Right forelimb (tissue), 1 donor: Measurements from ENCODE around the gene MACF1.

Experiments used
- DNase-seq: peaks from one replicate; pipeline ENCODE4 v3.0.0-alpha.2; 2018

Gene MACF1

GRCh38 chr1:39214998-39215873 is 10.7 kb downstream of the MACF1 start:
- no peak for DNase-seq

- DNase-seq, result no peak
Measured at GRCh38 chr1:39216771-39217170, 12.3 kb downstream of the MACF1 start.

DNA sequence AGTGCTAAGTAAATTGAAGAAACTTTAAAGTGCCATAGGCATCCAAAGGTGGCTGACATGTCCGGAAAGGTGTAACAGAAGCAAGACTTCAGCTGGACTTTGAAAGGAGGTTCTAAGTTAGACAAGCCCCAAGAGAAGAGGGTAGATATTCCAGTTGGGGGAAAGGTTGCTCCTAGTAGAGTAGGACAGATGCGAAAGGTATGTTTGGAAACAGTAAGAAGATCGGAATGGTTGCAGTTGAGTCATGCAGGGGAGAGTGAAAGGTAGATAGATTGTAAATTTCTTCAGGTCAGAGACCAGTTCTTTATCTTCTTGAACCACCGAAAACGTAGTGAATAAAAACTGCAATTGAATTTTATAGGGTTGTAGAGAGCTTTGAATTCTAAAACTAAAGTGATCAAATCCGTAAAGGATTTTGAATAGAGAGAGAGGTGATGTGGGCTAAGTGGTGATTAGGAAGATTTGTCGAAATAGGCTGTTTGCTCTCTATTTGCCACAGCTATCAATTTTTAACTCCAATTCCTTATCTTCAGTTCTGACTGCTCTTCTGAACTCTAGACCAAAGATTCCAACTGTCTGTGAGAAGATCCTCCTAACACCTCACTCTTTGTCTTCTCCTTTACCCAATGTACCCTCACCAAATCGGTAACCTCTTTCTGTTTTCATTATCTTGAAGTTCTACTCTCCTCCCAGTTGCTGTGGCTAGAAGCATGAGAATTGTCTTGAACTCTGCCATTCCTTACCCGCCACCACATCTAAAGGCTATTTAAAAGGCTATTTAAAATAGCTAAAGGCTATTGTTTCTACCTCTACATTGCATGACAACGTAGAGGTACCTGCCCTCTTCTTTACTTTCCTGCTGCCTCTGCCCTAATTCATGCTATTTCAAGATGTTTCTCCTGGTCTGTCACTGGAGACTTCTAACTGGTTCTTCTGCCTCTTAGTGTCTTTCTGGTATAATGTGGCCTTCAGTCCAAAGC is 16.7 kb downstream of the MACF1 start:
- no peak for DNase-seq

DNA sequence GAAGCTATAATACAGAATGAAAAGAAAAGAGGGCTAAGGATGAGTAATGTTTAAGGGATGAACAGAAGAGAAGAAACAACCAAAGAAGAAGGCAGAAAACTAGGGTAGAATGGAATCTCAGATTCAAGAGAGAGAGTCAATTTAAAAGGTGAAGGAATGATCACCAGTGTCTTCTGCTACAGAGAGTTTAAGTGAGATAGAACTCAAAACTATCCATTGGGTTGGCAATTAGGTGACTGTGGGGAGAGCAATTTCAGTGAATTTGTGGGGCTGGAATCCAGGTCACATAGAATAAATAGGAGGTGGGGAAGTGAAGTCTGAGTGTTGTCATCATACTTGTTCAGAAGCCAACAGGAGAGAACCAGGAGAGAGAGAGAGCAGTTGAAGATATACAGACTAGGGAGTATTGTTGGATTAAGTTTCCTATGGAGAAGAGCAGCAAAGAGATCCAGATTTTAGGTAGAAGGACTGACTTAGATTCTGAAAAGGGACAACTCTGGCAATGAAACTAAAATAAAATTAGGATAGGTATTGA is 19.9 kb downstream of the MACF1 start:
- no peak for DNase-seq

DNA sequence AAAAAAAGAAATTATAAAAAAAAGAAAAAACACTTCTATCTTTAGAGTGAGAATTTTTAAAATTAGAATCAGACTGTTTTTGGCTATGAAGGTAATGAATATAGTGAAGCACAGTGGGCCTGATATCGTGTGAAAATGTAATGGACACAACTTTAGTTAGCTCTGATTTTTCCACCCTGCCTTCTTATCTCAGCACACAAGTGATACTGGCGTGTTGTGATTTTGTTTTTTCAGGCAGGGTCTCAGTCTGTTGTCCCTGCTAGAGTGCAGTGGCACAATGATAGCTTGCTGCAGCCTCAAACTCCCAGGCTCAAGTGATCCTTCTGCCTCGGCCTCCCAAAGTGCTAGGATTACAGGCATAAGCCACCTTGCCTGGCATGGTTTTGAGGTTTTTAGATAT is 22.3 kb downstream of the MACF1 start:
- no peak for DNase-seq

DNA sequence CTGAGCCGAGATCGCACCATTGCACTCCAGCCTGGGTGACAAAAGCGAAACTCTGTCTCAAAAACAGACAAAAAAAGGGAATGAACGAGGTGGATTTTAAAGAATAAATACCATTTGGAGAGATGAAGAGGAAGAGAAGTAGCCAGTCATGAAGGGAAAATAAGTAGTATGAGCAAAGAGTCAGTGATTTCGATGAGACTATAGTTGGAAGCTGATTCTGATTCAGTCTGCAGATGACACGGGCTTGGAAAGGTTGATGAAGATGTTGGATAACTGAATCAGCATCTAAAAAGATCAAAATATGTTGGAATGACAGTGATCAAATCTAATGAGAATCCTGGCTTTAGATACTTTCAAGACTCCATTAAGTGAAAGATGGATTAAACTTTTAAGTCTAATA is 23.8 kb downstream of the MACF1 start:
- DNase-seq, result no peak

DNA sequence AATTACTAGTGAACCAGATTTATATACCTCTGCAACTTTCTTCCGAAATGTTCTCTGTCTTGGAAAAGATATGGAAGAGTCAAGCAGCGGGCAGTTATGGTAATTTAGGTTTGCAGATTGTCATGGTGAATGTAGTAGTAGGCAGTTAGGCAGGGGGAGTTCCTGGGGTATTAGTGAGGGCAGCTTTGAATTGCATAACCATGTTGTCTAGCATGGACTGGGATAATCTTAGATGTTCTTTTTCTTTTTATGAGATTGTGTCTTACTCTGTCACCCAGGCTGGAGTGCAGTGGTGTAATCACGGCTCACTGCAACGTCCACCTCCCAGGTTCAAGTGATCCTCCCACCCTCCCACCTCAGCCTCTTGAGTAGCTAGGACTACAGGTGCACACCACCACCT is 25.0 kb downstream of the MACF1 start:
- no peak for DNase-seq

DNA sequence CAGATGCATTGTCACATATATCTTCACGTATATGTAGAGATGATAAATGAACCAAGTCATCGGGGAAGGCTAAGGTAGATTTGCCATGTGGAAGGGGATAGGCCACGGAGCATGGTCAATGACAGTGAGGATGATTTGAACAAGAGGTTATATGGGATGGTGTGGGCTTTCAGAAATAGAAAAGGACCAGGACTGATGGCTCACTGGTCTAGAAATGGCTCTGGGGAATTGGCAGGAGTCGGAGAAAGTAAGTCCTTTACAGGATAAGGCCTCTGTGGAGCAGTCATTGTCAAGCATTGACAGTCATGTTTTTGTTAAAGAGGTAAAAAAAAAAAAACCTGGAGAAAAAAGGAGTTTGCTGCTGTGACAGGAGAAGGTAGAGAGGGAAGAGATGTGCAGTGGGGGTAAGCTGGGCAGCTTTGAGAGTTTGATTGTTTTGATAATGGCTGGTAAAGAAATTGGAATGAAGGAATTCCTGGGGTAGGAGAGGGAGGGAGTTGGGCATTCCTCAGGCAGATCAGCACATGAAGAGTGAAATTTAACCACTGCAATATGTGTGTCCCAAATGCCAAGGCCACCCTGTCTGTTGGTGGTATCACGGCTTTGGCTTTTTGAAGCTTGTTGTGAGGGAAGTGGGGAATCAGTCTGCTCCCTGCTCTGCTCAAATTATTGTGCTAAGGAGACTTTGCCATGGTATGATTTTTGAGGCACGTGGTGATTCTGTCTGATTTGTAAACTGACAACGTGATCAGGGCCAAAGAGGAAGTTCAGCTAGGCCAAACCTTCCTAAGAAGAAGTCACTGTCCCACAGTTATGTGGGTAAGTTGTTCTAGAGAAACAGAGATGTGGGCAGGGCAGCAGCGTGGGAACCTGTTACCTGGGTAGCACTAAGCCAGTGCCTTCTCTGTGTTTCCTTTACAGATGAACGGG is 26.0 kb downstream of the MACF1 start:
- no peak for DNase-seq

DNA sequence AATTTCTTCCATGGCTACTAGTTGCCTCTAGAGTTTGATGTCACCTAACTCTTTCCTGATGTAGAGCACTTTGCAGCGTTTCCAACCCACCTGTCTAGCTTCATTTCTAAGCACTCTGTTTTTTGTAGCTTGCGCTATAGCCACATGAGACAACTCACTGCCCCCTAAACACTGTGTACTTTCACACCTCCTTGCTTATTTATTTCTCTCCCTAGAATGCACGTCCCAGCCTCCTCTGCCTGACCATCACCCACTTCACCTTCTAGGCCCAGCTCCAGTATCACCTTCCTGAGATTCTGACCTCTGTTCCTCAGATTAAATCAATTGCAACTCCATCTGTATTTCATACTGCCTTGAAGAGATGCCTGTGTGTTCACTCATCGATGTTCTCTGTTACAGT is 32.5 kb downstream of the MACF1 start:
- DNase-seq, result no peak

DNA sequence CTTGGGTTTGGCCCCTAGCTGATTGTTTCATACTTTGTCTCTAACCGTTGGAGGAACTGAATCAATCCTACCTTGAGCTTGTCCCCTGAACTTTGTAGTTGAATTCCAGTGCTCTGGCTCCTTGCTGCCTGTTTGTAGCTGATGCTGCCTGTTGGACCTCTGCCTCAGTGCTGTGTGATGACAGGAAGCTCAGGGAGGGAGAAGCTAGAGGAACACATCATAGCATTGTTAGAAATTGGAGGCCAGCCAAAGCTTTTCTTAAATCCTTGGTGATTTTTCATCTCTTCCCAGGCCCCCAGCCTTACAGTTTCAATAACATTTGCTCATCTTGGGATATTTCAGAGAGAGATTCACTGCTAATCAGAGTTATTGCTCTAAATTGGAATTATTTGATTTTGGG is 34.0 kb downstream of the MACF1 start:
- DNase-seq, result no peak

GRCh38 chr1:39239968-39240367 is 35.5 kb downstream of the MACF1 start:
- no peak for DNase-seq

DNA sequence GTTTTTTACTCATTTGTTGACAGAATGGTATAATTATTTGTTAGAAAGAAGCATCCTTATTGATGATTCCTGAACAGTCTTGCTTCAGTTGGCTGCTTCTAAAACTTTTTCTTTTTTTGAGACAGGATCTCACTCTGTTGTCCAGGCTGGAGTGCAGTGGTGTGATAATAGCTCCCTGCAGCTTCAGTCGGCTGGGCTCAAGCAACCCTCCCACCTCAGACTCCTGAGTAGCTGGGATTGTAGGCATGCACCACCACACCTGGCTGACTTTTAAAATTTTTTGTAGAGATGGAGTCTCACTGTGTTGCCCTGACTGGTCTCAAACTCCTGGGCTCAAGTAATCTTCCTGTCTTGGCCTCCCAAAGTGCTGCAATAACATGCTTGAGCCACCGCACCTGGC is 38.8 kb downstream of the MACF1 start:
- DNase-seq, result no peak

GRCh38 chr1:39250460-39251240 is 46.2 kb downstream of the MACF1 start:
- no peak for DNase-seq

DNA sequence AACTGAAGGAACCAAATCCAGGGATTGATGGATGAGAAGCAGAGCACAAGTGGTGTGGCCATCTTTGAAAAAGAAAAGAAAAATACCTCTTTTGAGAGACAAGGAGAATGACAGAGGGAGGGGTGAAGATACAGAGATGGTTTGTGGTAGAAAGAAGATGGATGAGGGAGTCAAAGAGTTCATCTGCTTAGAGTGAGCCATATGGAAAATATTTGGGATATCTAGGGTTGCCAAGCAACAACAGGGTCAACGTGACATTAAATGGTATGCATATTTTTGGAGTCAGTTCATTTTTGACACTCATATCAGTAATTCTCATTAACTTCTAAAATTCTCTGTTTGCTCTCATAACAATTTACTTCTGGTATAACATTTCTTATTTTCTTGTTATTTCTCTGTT is 50.7 kb downstream of the MACF1 start:
- no peak for DNase-seq

GRCh38 chr1:39258146-39258924 is 53.8 kb downstream of the MACF1 start:
- DNase-seq, result peak; percentile 74

DNA sequence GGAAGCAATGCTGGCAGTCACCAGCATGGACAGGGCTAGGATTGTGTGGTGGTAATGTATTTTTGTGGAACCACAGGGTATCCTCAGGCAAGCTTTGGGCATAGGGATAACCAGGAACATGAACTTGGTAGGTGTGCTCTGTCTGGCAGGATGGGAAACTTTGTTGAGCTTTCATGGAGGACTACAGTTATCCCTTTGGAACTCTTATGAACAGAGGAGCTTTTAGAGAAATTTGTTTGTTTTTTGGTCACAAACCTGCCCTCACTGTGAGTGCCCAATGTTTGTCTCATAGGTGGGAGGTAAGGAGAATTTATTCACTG is 54.4 kb downstream of the MACF1 start:
- no peak for DNase-seq

DNA sequence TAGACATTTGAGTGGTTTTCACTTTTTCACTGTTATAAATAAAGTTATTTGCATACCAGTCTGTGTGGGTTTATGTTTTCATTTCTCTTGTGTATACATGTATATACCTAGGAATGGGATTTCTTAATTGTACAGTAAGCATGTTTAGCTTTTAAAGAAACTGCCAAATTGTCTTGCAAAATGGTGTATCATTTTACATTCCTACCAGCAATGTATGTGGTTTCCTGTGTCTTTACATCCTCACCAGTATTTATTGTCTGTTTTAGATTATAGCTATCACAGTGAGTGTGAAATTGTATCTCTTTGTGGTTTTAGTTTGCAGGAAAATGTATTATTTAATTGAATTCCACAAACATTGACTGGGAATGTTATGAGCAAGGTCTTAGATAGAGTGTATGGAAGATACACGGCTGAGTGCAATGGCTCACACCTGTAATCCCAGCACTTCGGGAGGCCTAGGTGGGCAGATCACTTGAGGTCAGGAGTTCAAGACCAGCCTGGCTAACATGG is 57.3 kb downstream of the MACF1 start:
- no peak for DNase-seq

- DNase-seq, result no peak
Measured at GRCh38 chr1:39262802-39263201, 58.3 kb downstream of the MACF1 start.

- no peak for DNase-seq
Measured at GRCh38 chr1:39266269-39266668, 61.8 kb downstream of the MACF1 start.

DNA sequence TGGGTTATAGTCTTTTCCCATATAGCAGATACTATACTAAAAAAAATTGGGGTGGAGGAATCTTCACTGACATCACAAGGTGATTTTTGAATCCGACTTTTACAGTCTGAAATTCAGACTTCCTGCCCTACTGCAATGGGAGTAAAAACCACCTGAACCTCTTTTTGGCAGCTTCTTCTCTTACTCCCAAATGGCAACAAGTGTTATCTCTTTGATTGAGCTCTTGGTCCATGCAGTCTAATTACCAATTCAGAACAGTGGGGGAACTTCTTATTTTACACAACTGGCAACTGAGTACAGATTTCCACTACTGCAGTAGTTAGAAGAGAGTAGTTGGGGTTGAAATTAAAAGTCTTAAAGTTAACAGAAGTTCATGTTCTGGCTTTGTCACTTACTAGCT is 62.3 kb downstream of the MACF1 start:
- no peak for DNase-seq

DNA sequence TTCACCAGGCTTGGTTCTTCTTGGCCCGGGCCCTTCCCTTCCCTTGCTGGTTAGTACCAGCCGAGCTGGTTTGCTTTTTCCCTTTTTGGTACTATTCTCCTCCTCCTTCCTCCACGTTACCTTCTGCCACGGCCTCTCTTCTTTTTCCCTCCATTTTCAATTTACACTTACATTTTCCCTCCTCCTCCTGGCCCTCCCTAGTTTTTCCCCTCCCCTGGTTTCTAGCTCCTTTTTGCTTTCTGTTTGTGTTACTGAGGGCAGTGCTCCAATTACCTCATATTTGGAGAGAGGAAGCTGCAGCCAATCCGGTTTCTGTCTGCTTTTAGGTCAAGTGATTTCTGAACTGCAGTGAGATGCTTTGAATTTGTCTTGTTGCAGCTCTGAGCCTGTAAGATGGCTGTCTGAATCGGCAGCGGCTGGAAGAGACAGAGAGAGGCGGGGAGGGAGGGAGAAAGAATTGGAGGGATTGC is 63.7 kb downstream of the MACF1 start:
- peak; percentile 69 for DNase-seq
